CD4-positive, alpha-beta T cell treated with Interleukin-6 for 4 hours (primary cell): ENCODE results near the gene WDR31.
A peak's percentile ranks its signal among the peaks of the same experiment; 100 is the strongest.
"Not testable (repeated sequence)": the region's sequence is repeated elsewhere in the genome, so short reads cannot be mapped to it uniquely, and the experiment has no call there.

Experiments
- DNase-seq: peaks from one replicate; pipeline ENCODE4 v3.0.0-alpha.2; 2020; ENCODE audit warnings: mixed read lengths

Gene WDR31

DNA sequence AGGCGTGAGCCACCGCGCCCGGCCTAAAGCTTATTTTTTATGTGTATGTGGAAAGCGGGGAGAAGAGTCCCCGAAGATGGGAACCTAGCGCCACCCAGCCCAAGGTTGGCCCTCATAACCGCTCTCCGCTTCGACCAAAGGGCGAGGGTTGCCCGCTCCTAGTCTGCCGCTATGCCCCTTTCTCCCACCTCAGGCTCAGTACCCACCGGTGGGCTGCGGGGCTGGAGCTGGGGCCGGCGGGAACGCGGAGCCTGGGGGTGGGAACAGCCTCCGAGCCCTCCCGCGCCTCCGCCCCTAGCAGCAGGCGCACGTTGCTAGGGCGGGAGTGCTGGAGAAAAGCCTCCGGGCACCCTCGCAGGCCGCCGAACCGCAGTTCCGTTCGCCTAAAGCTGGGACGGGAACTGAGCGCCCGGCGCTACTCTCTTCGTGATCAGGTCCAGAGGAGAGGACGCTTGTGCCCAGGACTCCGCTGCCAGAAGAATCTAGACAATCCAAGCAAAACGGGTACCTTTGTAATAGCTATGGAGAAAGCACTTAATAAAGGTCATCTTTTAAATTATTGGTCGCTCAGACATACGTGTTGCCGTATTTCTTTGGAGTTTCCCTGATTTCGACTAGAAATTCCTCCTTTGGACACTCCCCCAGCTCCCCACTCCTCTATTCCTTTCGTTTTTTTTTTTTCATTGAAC is at the start of gene WDR31:
TSS of gene WDR31 (minus strand) at position 265 of the 689 bp plus-strand sequence. CDS start 8,253 bp downstream, outside the sequence.
- peak; percentile 82 for DNase-seq

DNA sequence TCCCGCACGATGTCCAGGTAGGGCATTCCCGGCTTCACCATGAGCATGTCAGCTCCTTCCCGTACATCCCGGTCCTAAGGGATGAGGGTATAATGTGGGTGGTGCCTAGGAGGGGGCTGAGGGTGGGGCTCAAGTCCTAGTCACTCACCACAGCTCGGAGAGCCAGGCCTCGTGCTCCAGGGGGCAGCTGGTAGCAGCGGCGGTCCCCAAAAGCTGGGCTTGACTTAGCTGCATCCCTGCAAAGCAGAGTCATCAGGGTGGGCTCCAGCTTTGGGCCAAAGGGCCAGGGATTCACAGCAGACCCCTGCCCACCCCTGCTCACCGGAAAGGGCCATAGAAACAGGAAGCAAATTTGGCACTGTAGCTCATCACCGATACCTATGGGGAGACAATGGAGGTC is 49.4 kb upstream of the WDR31 start:
- no peak for DNase-seq

DNA sequence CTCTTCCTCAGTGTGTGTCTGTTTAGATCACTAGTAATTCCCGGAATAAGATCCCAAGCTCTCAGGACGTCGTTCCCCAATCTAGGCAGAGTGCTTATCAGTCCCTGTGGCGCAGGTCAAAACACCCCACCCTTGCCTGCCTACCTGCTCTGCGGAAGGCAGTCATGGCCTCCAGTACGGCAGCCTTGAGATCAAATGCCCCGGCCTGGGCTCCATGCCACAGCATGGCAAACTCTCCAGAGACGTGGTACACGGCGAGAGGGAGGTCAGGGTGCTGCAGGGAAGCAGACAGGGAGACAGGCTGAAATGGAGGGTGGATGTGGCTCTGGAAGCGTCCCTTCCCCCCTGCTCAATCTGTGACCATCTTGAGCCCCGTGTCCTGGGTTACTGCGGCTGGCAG is 48.8 kb upstream of the WDR31 start:
- no peak for DNase-seq

DNA sequence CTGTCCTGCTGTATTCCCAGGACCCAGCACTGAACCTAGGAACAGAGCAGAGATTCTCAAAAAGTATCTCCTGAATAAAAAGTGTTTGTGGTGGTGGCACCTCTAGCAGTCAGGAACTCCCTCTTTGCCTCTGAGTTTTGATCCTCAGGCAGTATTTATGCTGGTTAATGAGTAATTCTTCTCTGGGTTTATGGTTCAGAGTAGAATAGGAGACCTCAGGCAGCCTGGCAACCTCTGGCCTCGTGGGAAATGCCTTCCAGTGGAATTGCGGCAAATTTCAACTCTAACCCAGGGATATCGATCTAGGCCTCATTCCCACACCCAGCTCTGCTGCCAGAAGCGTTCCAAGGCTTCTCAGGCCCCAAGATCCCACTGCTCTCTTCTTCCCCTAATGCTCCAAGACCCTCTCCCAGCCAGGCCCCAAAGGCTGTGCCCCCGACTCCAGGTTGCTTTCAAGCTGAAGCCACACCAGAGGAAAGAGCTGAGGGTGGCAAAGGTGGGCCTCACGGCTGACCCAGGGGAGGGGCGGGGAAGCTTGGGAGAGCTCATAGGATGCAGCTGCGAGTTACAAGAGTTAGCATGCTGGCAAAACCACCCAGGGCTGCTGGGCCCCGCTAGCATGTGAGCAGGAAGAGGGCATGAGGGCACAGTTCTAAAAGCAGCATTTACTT is 47.6 kb upstream of the WDR31 start:
- DNase-seq: no peak

DNA sequence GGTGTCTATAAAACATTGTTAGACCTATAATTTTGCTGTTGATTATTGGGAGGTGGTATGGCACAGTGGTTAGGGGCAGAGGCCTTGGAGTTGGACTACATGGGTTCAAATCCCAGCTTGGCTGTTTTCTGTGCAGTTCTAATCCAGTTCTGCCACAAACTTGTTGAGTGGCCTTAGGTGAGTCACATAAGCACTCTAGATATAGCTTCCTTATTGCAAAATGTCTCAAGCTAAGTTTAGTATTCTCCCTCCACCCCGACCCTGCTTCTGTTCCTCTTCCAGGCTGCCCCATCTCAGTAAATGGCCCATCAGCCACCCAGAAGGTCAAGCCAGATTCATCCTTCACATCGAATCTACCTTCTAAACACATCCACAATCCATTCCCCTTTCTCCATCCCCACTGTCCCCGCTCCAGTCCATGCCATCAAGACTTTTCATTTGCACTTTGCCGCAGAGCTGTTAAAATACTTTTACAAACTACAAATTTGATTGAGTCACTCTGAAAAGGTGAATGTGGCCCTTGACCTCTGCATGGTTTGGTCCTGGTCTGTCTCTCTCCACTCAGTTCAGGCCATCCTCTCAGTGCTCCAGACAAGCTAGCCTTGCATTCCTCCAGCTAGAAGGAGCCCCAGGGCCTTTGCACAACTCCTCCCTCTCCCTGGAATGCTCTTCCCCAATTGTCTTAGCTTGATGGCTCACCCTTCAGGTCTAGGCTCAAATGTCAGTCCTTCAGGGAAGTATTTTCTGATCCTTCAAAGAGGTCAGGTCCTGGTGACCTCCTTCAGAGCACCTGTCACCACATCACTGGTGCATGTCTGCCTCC is 46.7 kb upstream of the WDR31 start:
- DNase-seq: no peak

DNA sequence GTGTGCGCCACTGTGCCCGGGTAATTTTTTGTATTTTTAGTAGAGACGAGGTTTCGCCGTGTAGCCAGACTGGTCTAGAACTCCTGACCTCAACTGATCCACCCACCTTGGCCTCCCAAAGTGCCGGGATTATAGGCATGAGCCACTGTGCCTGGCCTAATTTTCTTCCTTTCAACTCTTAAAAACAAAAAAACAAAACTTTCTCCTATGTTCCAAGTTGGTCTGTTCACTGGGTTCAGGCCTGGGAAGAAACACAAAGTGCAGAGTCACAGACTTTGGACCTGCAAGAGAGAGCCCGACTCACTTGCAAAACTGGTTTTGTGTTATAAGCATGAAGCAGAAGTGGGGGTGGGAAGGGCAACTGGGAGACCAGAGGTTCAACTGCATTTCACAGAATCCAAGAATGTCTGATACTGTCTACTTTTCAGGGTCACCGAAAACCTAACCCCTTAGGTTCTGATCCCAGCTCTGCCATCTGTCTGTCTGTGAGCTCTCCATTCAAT is 41.9 kb upstream of the WDR31 start:
- no peak for DNase-seq

DNA sequence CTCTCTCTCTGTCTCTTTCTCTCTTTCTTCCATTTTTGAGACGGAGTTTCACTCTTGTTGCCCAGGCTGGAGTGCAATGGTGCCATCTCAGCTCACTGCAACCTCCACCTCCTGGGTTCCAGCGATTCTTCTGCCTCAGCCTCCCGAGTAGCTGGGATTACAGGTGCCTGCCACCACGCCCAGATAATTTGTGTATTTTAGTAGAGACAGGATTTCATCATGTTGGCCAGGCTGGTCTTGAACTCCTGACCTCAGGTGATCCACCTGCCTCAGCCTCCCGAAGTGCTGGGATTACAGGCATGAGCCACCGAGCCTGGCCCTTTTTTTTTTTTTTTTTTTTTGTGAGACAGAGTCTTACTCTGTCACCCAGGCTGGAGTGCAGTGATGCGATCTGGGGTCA is 41.4 kb upstream of the WDR31 start:
- not testable (repeated sequence) for DNase-seq

DNA sequence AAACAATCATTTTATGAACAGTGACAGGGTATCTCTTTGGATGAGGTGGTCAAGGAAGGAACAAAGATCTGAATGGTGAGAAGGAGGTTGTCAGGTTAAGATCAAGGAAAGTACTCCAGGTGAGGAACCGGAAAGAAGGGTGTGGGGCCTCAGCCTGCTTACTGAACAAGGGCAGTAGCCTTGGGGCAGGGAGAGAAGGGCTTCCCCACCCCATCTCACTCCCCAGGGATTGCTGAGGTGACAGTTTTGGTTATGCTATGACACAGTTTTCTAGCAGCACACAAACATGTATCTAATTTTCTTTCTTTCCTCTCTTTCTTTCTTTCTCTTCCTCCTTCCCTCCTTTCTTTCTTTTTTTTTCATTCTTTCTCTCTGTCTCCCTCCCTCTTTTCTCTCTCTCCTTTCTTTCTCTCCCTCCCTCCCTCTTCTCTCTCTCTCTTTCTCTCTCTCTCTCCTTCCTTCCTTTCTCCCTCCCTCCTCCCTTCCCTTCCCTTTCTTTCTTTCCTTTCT is 40.8 kb upstream of the WDR31 start:
- no peak for DNase-seq

DNA sequence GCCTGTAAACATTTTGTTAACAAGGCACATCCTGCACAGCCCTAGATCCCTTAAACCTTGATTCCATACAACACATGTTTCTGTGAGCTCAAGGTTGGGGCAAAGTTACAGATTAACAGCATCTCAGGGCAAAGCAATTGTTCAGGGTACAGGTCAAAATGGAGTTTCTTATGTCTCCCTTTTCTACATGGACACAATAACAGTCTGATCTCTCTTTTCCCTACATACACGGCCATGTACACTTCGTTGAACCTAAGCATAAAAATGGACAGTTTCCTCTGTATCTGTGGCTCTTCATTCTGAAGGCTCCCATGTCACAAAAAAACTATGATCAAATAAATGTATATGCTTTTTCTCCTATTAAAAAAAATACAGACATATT is 39.7 kb upstream of the WDR31 start:
- DNase-seq: not testable (repeated sequence)

DNA sequence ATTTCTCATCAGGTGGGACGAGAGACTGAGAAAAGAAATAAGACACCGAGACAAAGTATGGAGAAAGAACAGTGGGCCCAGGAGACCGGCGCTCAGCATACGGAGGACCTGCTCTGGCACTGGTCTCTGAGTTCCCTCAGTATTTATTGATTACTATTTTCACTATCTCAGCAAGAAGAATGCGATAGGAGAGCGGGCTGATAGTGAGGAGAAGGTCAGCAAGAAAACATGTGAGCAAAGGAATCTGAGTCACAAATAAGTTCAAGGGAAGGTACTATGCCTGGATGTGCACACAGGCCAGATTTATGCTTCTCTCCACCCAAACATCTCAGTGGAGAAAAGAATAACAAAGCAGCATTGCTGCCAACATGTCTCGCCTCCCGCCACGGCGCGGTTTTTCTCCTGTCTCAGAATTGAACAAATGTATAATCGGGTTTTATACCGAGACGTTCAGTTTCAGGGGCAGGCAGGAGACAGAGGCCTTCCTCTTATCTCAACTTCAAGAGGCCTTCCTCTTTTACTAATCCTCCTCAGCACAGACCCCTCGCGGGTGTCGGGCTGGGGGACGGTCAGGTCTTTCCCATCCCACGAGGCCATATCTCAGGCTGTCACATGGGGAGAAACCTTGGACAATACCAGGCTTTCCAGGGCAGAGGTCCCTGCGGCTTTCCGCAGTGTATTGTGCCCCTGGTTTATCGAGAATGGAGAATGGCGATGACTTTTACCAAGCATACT is 39.2 kb upstream of the WDR31 start:
- not testable (repeated sequence) for DNase-seq

DNA sequence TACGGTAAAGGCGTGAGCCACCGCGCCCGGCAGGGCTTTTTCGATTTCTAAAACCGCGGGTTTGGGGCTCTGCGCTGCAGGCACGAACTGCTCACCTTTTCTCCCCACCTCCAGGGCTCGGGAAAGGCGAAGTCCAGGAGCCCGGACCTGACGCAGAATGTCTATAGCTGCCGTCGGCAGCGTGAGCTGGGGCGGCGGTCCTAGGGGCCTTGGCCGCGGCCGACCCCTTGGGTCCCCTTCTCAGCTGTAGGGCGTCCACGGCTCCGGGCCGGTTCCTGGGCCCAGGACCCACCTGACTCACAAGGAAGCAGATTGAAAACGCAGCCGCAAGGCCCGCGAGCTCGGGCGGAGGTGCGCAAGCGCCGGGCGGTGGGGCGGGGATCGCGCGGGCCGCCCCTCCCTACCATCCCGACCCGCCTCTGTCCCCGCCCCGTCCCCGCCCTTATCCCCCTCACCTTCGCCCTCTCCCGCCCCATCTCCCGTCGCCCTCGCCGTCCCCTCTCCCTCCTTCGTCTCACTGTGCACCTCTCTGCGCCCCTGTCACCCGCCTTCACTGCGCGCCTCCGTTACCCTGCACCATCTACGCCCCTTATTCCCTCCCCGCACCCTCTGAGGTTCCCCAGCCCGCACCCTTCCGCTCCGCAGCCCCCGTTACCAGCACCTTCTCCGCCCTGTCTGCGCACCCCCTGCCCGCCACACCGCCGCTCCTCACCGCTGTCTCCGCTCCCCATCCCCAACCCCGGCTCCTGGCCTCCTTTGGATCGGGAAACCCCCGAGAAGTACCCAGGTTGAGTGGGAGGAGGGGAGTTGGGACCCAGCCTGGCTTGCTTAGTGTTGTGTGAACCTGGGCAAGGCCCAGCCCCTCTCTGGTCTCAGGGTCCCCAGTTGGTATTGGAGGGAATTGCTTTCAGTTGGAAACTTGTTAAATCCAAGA is 36.8 kb upstream of the WDR31 start, which contains the start of gene HDHD3:
TSS of gene HDHD3 (minus strand) at position 353 of the 934 bp plus-strand sequence. CDS start 2,632 bp downstream, outside the sequence.
- DNase-seq: peak; percentile 93

DNA sequence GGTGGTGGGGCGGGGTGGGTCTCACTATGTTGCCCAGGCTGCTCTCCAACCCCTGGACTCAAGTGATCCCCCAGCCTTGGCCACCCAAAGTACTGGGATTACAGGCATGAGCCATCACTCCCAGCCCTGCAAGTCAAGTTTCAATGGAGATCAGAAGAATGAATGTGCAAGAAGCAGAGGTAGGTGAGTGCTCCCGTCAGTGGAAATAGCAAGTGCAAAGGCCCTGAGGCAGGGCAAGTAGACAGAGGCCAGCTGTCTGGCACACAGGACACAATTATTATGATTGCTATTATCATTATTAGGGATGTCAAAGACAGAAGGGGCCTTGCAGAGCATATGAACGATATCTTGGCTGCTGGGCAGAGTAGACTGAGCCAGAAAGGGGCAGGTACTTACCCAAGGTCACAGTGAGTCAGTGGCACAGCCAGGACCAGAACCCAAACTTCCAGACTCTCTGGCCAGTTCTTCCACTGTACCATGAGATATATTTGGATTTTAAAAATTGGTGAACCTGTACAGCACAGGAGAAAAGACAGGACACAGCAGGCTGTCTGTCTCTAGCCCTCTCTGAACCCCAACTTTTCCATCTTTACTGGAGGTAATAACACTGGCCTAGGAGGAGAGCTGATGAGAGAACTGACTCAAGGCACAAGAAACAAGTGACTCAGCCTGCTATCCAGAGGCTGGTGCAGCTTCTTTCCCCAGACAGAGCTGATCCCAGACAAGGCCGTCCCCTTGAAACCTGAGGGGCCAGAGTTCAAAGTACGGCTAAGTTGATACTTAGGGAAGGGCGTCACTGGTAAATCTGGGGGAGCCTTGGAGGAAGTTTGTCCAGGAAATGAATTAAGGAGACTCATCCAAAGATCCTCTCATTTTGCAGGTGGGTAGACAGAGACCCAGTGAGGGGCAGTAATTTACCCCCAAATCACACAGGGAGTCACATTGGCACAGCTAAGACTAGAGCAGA is 35.3 kb upstream of the WDR31 start:
- no peak for DNase-seq

DNA sequence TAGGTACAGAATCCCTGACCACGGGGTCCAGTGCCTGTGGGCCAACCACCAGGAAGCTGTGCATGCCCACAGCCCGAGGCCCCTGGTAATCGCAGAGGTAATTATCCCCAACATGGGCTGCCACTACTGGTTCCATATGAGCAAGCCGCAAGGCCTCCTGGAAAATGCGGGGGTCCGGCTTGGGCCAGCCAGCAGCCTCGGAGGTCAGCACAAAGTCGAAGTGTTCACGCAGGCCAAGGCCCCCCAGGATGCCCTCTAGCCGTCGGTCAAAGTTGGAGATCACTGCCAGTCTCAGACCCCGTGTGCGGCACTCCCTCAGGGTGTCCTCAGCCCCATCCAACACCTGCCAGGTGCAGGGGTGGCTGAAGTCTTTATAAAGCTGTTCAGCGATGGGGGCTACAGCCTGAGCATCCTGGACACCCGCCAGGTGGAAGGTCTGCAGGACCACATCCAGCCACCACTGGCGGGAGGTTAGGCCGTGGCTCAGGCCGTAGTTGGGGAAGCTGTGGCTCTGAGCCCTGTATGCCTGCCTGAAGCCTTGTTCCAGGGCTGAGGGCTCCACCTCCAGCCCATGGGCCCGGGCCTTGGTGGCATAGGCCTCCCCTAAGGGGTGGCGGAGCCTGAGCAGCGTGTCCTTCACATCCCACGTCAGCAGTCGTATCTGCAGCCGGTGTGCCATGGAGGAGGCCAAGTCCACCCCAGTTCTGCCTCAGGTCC is 33.8 kb upstream of the WDR31 start:
- no peak for DNase-seq

DNA sequence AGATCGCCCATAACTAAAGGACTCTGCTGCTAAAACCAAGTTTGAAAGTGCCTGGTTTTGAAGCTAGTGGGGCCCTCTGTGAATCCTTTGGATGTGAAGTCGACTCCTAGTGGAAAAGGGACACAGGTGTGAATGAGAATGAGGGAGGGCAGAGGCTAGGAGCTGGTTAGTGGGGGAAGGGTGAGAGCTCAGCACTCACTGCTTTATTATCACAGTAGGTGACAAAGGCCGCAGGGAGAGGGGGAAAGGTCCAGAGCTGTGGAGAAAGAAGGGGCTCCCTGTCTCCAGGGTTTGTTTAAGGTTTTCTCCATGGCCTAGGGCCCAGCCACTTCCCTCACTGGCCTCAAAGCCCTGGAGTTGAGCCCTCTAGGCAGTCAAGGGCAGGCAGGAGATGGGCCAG is 33.2 kb upstream of the WDR31 start:
- no peak for DNase-seq

DNA sequence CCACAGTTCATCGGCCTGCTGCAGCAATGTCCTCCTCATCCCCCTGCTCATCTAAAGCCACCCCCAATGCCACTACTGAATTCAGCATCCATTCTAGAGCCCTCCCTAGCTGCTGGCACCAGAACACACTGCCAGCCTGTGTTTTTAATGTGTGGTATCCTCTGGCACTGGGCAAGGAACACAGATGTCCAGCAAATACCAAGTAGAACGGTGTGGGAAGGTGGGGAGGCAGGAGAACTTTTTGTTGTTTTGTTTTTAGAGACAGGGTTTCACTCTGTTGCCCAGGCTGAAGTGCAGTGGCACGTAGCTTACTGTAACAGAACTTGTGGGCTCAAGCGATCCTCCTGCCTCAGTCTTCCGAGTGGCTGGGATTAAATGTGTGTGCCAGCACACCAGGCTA is 32.0 kb upstream of the WDR31 start:
- no peak for DNase-seq

DNA sequence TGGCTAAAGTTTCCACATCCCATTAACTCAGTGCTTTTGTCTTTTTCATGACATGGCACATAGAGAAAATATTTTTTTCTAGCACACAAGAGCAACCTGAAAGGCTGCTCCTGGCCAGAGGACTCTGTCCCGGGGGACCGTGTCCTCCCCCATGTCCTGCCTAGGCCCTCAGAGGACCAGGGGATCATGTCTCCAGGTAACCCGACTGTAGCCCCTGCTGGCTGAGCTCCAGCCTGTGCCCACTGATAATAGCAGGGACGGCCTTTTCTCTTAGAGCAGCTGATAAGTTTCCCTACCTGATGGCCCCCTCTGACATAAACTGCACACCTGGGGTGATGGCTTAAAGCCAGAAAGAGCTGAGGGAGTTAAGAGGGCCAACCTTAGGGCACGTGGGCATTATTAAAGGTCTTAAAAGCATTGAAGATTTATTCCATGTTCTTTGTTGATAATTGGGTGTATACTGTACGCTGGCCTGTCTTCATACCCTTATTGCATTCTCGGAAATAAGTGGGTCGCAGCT is 30.8 kb upstream of the WDR31 start:
- DNase-seq: no peak

DNA sequence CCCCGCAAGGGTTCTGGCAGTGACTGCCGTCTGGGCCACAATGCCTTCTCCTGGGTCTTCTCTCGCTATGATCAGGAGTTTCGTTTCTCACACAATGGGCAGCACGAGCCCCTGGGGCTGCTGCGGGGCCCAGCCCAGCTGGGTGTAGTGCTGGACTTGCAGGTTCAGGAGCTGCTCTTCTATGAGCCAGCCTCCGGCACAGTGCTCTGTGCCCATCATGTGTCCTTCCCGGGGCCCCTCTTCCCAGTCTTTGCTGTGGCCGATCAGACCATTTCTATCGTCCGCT is 29.7 kb upstream of the WDR31 start:
- DNase-seq: no peak

DNA sequence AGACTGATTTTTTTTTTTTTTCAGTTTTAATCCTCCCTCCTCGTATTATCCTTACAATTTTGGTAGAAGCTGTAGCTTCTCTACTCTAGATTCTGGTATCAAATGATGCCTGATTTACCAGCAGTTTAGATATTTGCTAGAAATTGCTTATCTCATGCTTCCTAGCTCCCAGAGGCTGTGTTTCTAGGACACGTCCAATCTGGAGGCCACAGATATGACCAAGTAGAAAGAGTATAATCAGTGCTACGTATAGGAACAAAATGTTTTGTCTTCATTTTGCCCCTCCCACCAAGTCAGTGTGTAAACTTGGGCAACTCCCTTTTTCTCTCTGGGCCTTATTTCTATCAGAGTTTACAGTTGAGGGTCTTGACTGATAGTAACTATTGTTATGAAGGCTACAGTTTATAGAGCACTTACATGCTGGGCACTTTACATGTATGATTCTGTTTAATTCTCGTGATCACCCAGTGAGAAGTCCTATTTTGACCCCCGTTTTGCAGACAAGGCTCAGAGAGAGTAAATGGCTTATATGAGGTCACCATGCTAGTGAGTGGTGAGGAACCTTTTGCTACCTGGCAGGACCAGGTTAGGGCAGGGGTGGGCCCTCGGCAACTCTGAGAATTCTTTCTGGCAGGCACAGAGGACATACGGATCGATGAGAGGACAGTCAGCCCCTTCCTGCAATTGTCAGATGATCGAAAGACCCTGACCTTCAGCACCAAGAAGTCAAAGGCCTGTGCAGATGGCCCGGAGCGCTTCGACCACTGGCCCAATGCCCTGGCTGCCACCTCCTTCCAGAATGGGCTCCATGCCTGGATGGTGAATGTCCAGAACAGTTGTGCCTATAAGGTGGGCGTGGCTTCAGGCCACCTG is 29.1 kb upstream of the WDR31 start:
- DNase-seq: no peak
